SK-N-SH (cell line): ENCODE results near the gene FAM89B. TPM values are rescaled to one million over a fixed set of nuclear protein-coding genes. Genes with fewer than 3 reads are reported as not detected.

ENCODE experiments used
- CTCF ChIA-PET: fragments of 300-600, 350-600 bp; formaldehyde crosslinking; extraction: SDS; loops from one replicate; lab custom pipeline; 2021; lab: Yijun Ruan, JAX
- POLR2A ChIA-PET: fragments of 350-600 bp; sonication (Branson Sonifier 250); formaldehyde crosslinking; extraction: SDS; loops from one replicate; lab custom pipeline; 2020; ENCODE audit warnings: antibody characterized with exemption, inconsistent platforms; lab: Yijun Ruan, JAX
- DNase-seq: peaks from one replicate; pipeline ENCODE4 v3.0.0; 2012
- H2AFZ ChIP-seq: fragments of 200-600 bp; sonication (generic); 2 replicates; pipeline ENCODE4 v1.8.1; 2016; ENCODE audit warnings: antibody characterized with exemption, mild to moderate bottlenecking, low read depth
- H3F3A ChIP-seq: fragments of 200-600 bp; sonication (generic); replicated peaks from 2 replicates; pipeline ENCODE3; 2016; ENCODE audit warnings: antibody characterized with exemption, mild to moderate bottlenecking; ENCODE audit not compliant: insufficient read depth
- H3K27ac ChIP-seq, 2 experiments: fragments of 200-500 bp in 1 of 2; fragments of 200-600 bp in 1 of 2; sonication (Bioruptor generic) in 1 of 2; sonication (generic), shearing (Covaris generic) in 1 of 2; 2 replicates each; pipeline versions ENCODE4 v1.5.1 to v1.6.1; 2014 to 2016; ENCODE audit warnings: low read depth in 2 of 2, inconsistent platforms in 1 of 2, low read length in 1 of 2, mild to moderate bottlenecking in 1 of 2, mixed read lengths in 1 of 2
- H3K27me3 ChIP-seq: fragments of 200-600 bp; sonication (generic), shearing (Covaris generic); 2 replicates; pipeline ENCODE4 v1.6.1; 2016; ENCODE audit warnings: mixed run types; ENCODE audit not compliant: insufficient read depth
- H3K36me3 ChIP-seq, 2 experiments: fragments of 200-500 bp in 1 of 2; fragments of 200-600 bp in 1 of 2; sonication (Bioruptor generic) in 1 of 2; sonication (generic) in 1 of 2; replicated peaks in 1 of 2; 2 replicates each; pipeline versions ENCODE3 to v1.5.1; 2014 to 2016; ENCODE audit warnings: low read length in 1 of 2, mild to moderate bottlenecking in 1 of 2; ENCODE audit not compliant: insufficient read depth in 2 of 2, control insufficient read depth in 1 of 2
- H3K4me1 ChIP-seq, 2 experiments: fragments of 200-500 bp in 1 of 2; fragments of 200-600 bp in 1 of 2; sonication (Bioruptor generic) in 1 of 2; sonication (generic), shearing (Covaris generic) in 1 of 2; 2 replicates each; pipeline versions ENCODE4 v1.5.1 to v1.6.1; 2014 to 2016; ENCODE audit warnings: low read depth in 1 of 2, low read length in 1 of 2, mixed run types in 1 of 2; ENCODE audit not compliant: insufficient read depth in 2 of 2, control insufficient read depth in 1 of 2
- H3K4me2 ChIP-seq: fragments of 200-600 bp; sonication (generic), shearing (Covaris generic); 2 replicates; pipeline ENCODE4 v1.6.1; 2017; ENCODE audit warnings: mixed run types
- H3K4me3 ChIP-seq, 2 experiments: fragments of 200-500 bp in 1 of 2; fragments of 200-600 bp in 1 of 2; sonication (Bioruptor generic) in 1 of 2; sonication (generic), shearing (Covaris generic) in 1 of 2; 2 replicates each; pipeline versions ENCODE4 v1.5.1 to v1.8.1; 2014 to 2016; ENCODE audit warnings: low read depth in 2 of 2, inconsistent platforms in 1 of 2, low read length in 1 of 2, mild to moderate bottlenecking in 1 of 2, mixed read lengths in 1 of 2, moderate library complexity in 1 of 2
- H3K79me2 ChIP-seq: fragments of 200-600 bp; sonication (generic); 2 replicates; pipeline ENCODE4 v1.8.1; 2017; ENCODE audit warnings: mild to moderate bottlenecking; ENCODE audit not compliant: insufficient read depth
- H3K9ac ChIP-seq: fragments of 200-600 bp; sonication (generic); 2 replicates; pipeline ENCODE4 v1.6.1; 2017; ENCODE audit warnings: mixed run types
- H3K9me2 ChIP-seq: fragments of 200-600 bp; sonication (generic); 2 replicates; pipeline ENCODE4 v1.6.1; 2017; ENCODE audit warnings: mixed run types
- H3K9me3 ChIP-seq: fragments of 200-600 bp; sonication (generic); 2 replicates; pipeline ENCODE4 v1.6.1; 2017; ENCODE audit warnings: mixed run types, mild to moderate bottlenecking, moderate library complexity
- H4K20me1 ChIP-seq: fragments of 200-600 bp; sonication (generic); 2 replicates; pipeline ENCODE4 v1.6.1; 2017; ENCODE audit warnings: mild to moderate bottlenecking, mixed run types; ENCODE audit not compliant: insufficient read depth
- CHD2 ChIP-seq: fragments of 150-350 bp; IDR thresholded peaks from 2 replicates; pipeline ENCODE4 v1.6.1; 2018; ENCODE audit warnings: low read length; ENCODE audit not compliant: partially characterized antibody
- CTCF ChIP-seq: fragments of 200-600 bp; sonication (generic); IDR thresholded peaks from 2 replicates; pipeline ENCODE4 v1.6.1; 2017; ENCODE audit warnings: antibody characterized with exemption, mild to moderate bottlenecking, moderate library complexity
- EP300 ChIP-seq, 2 experiments: IDR thresholded peaks; 2 replicates each; pipeline versions ENCODE4 v1.4.0 to v1.6.1; 2012; ENCODE audit warnings: borderline replicate concordance in 1 of 2, low read depth in 1 of 2, low read length in 1 of 2
- FOSL2 ChIP-seq: IDR thresholded peaks from 2 replicates; pipeline ENCODE4 v1.4.0; 2012; ENCODE audit warnings: low read depth, mild to moderate bottlenecking, moderate library complexity, borderline replicate concordance
- FOXJ3 ChIP-seq: sonication (generic); formaldehyde crosslinking; IDR thresholded peaks from 2 replicates; pipeline ENCODE4 v1.5.1; 2020; ENCODE audit warnings: mild to moderate bottlenecking, missing genetic modification reagents
- FOXM1 ChIP-seq: IDR thresholded peaks from 2 replicates; pipeline ENCODE4 v1.4.0; 2012; ENCODE audit warnings: low read depth, mild to moderate bottlenecking
- GABPA ChIP-seq: IDR thresholded peaks from 2 replicates; pipeline ENCODE4 v1.4.0; 2012; ENCODE audit warnings: low read depth, mild to moderate bottlenecking
- IRF3 ChIP-seq: fragments of 150-350 bp; IDR thresholded peaks from 2 replicates; pipeline ENCODE4 v1.6.1; 2016; ENCODE audit warnings: mild to moderate bottlenecking, low read depth, low read length
- MAX ChIP-seq: IDR thresholded peaks from 2 replicates; pipeline ENCODE4 v1.4.0; 2012; ENCODE audit warnings: low read depth
- MEF2A ChIP-seq: IDR thresholded peaks from 2 replicates; pipeline ENCODE4 v1.4.0; 2012; ENCODE audit warnings: low read depth, borderline replicate concordance
- NFIC ChIP-seq: IDR thresholded peaks from 2 replicates; pipeline ENCODE4 v1.4.0; 2012; ENCODE audit warnings: borderline replicate concordance
- NRF1 ChIP-seq: IDR thresholded peaks from 2 replicates; pipeline ENCODE4 v1.6.1; 2012; ENCODE audit warnings: low read depth, mild to moderate bottlenecking, low read length
- PBX3 ChIP-seq: IDR thresholded peaks from 2 replicates; pipeline ENCODE4; 2012
- RAD21 ChIP-seq: IDR thresholded peaks from 2 replicates; pipeline ENCODE4 v1.6.1; 2012; ENCODE audit warnings: mild to moderate bottlenecking, low read length
- RCOR1 ChIP-seq: fragments of 150-350 bp; IDR thresholded peaks from 2 replicates; pipeline ENCODE4 v1.6.1; 2017; ENCODE audit warnings: antibody characterized with exemption, low read length
- SIN3A ChIP-seq: IDR thresholded peaks from 2 replicates; pipeline ENCODE4 v1.6.1; 2012; ENCODE audit warnings: low read depth, mild to moderate bottlenecking, low read length, moderate library complexity, borderline replicate concordance
- USF1 ChIP-seq: IDR thresholded peaks from 2 replicates; pipeline ENCODE4 v1.4.0; 2012; ENCODE audit warnings: low read depth, borderline replicate concordance
- USF2 ChIP-seq: fragments of 150-350 bp; IDR thresholded peaks from 2 replicates; pipeline ENCODE4 v1.6.1; 2017; ENCODE audit warnings: antibody characterized with exemption, low read length, low read depth, borderline replicate concordance
- YY1 ChIP-seq: IDR thresholded peaks from 2 replicates; pipeline ENCODE4 v1.4.0; 2012; ENCODE audit warnings: low read depth, mild to moderate bottlenecking
- ZBTB33 ChIP-seq: IDR thresholded peaks from 2 replicates; pipeline ENCODE4 v1.4.0; 2012; ENCODE audit warnings: low read depth, borderline replicate concordance
- WGBS: methylation state at CpG from one replicate; pipeline ENCODE4 v1.1.6; 2017; ENCODE audit warnings: low lambda C conversion rate; 5-methylcytosine and 5-hydroxymethylcytosine counted together
- polyA plus RNA-seq, 3 experiments: library from polyadenylated mRNA; depleted of rRNA; stranded (reverse); fragments of >200 nt; gene quantifications; 2 replicates each; pipeline ENCODE4 v1.2.3, GENCODE V29; 2012

Gene FAM89B
- polyA plus RNA-seq, 1 of the 3 experiments (the other 2 are of a cell fraction) = 65.3 TPM

- H3K79me2 ChIP-seq = peaks cover 36% of the 10 kb centered on the region
- no peaks in the 10 kb centered on the region for H3K36me3 ChIP-seq
- no peaks in the 10 kb centered on the region for H3K9me2 ChIP-seq
- CTCF ChIA-PET = interaction anchor here (1.3 to 13.6 kb wide), 4 partner anchors 14 to 39 kb away, joined by 3 to 295 read pairs (median 10); no protein-coding TSS in a partner anchor
- peak overlapping the region in 1 of 2 experiments; percentile 34; a peak in 1 of 4 replicates for H3K27ac ChIP-seq
- WGBS = 92% methylated on average over 7 of the region's 7 CpGs
- TF ChIP-seq ZBTB33 (no peak), NFIC (no peak), FOXM1 (no peak), GABPA (no peak), MEF2A (no peak), RCOR1 (no peak), PBX3 (no peak), CHD2 (no peak), USF1 (no peak), RAD21 (no peak), FOSL2 (no peak), FOXJ3 (CRISPR knock-in tag) (no peak), SIN3A (no peak), MAX (no peak), YY1 (no peak), EP300 (IDR thresholded peaks at IDR 0.05; ENCODE audit: borderline replicate concordance in 1 of 2, low read depth in 1 of 2, low read length in 1 of 2) (no peak), CTCF (no peak), IRF3 (no peak), USF2 (no peak), NRF1 (no peak)
- H3F3A ChIP-seq = peaks cover 43% of the 10 kb centered on the region
- H3K9ac ChIP-seq = 0 out of 2 replicates have a peak overlapping the region, but pooled peaks have one; percentile 18
- peaks cover 25 to 36% of the 10 kb centered on the region in 2 experiments; a peak in 3 of 4 replicates for H3K4me1 ChIP-seq
- H3K4me3 ChIP-seq = no peak overlapping the region
- H3K4me2 ChIP-seq = no peak overlapping the region; the same call in 1 of the 2 replicates
- H3K9me3 ChIP-seq = no peaks in the 10 kb centered on the region
- H3K27me3 ChIP-seq = no peaks in the 10 kb centered on the region
- H2AFZ ChIP-seq = no peak overlapping the region
- no peaks in the 10 kb centered on the region for H4K20me1 ChIP-seq
- POLR2A ChIA-PET = no interaction called here
- no peak for DNase-seq
Observed at GRCh38 chr11:65565624-65566453, 6.5 kb upstream of the FAM89B start.
